Measurements from ENCODE around the gene NNT.

The NNT gene

DNA sequence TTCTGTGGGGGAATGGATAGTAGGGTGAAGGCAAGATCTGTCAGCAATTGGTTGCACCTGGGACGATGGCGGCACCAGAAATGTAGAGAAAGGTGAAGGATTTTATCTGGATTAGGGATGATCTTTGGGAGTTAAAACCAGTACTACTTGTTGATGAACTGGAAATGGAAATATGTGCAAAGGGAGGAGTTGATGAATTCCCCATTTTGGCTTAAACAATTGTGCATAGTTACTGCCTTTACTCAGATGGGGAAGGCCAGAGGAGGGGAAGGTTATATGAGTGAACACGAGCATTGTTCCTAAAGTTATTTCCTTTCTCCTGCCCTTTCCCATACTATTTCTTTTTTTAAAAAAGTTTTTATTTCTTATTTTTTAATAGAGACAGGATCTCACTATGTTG, 19.1 kb downstream of the NNT start:
- in situ Hi-C loops (cut with HindIII; ENCODE audit: low sequenced_read_pairs): no loop called here

GRCh38 chr5:43623048-43623680, 20.2 kb downstream of the NNT start:
- in situ Hi-C loops (cut with HindIII; ENCODE audit: low sequenced_read_pairs): no loop called here

DNA sequence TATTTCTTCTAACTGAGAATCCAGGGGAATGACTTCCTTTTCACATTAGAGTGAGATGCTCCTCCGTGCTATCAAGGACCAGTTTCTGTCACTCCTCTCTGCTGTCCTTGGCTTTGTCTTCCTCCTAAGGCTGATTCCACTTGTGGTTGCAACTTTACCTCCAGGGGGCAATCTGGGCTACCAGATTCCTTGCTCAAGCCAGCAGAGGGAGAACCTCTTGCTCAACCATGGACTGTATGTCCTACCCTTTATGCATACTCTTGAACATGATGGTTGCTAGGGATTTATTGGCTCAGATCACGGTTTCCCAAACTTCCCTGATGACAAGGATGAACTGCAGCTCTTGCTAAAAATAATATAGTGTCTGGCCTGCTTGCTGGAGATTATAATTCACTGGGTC, 24.0 kb downstream of the NNT start:
- in situ Hi-C loops (cut with HindIII; ENCODE audit: low sequenced_read_pairs): no loop called here

DNA sequence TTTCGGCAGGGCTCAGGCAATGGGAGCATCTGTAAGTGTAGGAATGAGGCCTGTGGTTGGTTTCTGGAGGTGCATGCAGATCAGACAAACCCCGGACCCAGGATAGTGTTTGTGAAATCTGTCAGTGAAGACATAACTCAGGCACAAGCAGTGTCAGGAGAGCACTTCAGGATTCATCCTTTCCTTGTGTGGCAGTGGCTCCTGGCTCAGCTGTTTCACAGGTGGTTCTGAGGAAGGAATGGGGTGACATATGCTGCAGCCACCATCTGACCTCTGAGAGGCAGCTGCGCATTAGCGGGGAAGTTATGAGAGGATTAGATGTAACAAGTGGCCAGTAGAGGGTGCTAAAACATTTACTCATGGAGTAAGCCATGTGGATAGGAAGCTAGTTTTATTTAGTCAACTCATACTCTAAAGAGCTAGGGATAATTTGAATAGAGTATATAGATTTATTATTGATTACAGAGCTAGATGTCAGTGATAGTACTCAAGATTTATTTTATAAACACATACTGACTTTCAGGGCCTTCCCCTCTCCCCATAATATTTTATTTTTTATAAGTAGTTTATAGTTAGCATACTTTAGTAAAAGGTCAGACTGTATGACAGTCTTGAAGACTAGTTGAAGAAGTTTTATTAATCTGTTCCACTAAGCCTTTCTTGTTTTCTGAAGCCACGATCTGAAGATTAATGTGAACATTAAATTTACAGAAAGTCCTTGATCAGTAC, 28.4 kb downstream of the NNT start:
- in situ Hi-C loops (cut with HindIII; ENCODE audit: low sequenced_read_pairs): no loop called here

DNA sequence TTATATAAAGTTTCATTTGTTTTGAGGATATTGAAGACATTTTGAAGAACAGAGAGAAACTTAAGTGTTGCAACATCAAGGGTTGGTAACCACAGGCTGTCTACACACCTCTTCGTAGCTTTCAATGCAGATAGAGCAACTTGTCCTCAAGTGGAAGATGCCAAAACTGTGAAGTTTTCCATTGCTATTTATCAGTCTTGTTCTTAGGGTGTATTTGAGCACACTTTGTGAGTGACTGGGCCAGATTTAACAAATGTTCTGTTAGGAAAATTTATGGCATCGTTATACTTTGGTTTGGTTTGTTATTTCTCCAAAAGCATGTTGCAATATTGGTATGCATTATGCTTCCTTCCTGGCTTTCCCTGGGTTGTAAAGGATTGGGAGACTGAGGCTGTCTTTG, 31.6 kb downstream of the NNT start:
- in situ Hi-C loops (cut with HindIII; ENCODE audit: low sequenced_read_pairs): no loop called here

DNA sequence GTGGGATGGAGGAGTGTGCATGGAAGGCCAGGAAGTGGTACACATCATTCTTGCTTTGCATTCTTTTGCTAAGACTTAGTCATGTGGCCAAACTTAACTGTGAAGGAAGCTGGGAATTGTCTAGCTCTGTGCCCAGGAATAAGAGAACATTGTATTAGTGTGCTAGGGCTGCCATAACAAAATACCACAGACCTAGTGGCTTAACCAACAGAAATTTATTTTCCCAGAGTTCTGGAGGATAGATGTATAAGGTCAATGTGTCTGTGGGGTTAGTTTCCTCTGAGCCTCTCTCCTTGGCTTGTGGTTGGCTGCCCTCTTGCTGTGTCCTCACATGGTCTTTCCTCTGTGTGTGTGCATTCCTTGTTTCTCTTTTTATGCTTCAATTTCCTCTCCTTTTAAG, 32.4 kb downstream of the NNT start:
- in situ Hi-C loops (cut with HindIII; ENCODE audit: low sequenced_read_pairs): no loop called here

DNA sequence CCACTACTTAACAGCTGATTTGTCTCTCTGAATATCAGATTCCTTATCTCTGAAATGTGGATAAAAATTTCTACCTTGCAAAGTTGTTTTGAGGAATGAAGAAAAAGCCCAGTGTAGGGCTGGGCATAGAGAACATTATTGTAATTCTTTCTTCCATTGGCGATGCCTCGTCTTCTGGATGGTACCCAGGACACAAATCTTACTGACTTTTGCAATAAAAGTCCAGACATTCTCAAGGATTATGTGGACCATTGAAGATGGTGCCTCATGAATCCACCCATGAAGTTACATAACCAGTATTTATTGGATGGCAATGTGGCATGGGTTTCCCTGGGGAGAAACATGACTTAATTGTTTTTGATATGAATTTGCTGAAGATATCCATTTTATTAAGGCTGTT, 33.1 kb downstream of the NNT start:
- in situ Hi-C loops (cut with HindIII; ENCODE audit: low sequenced_read_pairs): no loop called here

DNA sequence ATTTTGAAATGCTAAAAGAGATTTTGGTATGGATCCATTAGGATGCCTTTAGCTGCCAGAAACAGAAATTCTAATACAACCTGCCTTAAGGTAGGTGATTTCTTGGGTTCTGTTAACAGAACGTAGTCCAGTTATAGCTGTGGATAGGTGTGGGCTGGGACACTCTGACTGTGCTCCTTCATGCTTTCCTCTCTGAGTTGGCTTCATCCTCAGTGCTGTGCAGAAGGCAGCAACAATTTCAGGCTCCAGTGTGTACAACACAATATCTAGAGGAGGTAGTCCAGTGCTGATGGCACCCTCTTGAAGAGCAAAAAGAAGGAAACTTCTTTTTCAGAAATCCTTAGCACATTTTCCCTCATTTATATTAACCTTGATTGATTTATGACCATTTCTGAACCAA, 34.4 kb downstream of the NNT start:
- in situ Hi-C loops (cut with HindIII; ENCODE audit: low sequenced_read_pairs): no loop called here

GRCh38 chr5:43638107-43638506, 35.1 kb downstream of the NNT start:
- in situ Hi-C loops (cut with HindIII; ENCODE audit: low sequenced_read_pairs): no loop called here

- in situ Hi-C loops (cut with HindIII; ENCODE audit: low sequenced_read_pairs): no loop called here
These were observed 35.6 kb downstream of the NNT start for GRCh38 chr5:43638546-43638945.

DNA sequence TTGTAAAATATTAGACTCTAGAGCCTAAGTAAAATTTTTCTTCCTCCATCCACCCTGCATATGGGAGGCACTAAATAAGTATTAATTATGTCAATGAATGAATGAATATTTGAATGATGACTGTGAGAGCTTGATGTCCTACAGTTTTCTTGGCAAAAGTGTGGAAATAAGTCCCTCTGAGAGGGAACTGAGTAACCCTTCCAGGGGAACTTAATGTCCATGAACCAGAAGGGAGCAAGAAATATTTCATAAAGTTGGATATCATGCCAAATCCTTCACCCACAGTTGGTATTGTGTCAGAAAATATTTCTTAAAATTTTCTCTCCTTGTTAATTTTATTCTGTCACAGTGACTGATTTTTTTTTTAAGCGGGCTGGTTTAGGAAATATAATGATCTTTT, 36.6 kb downstream of the NNT start:
- in situ Hi-C loops (cut with HindIII; ENCODE audit: low sequenced_read_pairs): no loop called here

DNA sequence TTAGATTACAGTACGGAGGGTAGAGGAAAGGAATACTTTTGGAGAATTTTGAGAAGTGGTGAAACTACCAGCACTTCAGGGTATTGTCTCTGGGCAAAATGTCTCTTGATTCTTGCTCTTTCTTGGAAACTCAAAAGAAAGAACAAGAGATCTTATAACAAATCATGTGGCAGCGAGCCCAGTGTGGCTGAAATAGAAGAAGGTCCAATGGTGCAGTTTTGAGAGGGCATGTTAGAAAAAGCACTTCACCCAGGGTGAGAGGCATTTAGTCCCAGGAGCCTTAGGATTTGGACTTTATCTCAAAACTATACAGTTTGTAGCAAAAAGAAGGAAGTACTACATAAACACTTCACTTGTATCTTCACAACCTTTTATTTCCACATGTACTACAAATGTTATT, 39.4 kb downstream of the NNT start:
- in situ Hi-C loops (cut with HindIII; ENCODE audit: low sequenced_read_pairs): no loop called here

DNA sequence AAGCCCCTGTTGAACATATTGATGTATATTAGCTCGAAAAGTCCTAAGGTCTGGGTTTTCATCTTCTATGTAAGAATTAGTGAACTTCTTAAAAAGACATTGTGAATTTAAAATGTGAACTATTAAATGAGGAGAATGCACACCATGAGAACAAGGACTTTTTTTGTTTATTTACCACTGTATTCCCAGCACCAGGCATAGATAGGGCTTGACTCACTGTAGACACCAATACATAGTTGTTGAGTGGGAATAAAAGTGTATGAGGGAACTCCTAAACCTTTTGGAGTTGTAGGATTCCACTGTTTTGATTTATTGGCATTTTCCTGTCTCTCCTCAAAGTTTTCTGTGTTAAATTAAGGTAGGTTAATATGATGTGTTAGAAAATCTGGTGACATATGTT, 40.3 kb downstream of the NNT start:
- in situ Hi-C loops (cut with HindIII; ENCODE audit: low sequenced_read_pairs): no loop called here

DNA sequence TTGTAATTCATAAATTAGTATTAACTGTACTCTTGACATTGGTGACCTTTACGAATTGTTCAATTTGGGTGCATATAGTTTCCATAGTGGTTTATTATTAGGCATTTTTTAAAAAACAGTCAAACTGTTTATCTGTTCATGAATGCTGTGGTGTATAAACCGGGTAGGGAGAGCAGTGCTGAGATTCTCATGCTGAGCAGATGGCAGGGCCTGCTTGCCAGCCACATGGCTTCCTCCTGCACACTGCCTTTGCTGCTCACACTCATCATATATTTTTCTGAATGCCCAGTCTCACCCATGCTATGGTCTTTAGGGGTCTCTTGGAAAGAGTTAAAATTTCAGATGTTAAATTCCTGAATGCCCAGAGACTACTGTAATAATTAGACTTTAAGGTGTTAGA, 40.8 kb downstream of the NNT start:
- in situ Hi-C loops (cut with HindIII; ENCODE audit: low sequenced_read_pairs): no loop called here

GRCh38 chr5:43646992-43647391, 44.0 kb downstream of the NNT start:
- in situ Hi-C loops (cut with HindIII; ENCODE audit: low sequenced_read_pairs): no loop called here

DNA sequence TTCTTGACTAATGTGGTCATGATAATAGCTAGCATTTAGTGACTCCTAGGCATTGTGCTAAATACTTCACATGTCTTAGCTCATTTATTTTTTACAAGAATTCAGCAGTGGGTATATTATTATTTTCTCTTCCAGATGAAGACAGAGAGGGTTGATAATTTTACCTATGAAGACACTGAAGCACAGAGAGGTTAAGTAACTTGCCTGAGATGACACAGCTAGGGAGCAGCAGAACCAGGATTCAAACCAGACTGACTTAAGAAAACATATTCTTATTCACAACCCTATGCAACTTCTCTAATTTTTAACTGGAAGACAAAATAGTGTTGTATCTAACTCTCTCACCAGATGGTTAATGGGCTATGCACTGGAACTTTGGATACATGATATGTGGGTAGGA, 44.8 kb downstream of the NNT start:
- in situ Hi-C loops (cut with HindIII; ENCODE audit: low sequenced_read_pairs): no loop called here

DNA sequence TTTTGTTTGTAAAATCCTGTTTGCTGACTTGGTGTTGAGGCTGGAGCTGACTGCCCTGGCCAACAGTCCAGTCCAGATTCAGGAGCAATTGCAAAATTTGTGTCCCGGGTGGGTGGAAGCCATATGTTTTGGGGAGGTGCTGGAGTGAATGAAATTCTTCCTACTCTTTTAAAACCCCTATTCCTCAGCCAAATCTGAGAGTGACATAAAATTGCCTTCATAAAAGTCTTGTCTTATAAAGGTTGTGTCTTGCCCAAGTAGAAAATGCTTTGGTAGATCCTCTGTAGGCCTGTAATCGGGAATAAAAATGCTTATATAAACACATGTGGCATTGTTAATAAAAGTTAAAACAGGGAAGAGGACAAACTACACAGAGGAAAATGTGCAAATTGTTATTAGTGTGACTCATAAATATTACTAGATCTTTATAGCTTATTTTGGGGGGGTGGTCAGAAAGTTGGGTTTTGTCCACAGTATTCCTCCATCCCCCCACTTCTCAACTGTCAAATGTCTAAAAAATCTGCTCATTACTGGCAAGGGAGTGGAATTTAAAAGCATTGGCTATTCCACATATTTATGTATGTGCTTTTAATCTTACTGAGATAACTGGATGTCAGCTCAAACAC, 45.6 kb downstream of the NNT start:
- in situ Hi-C loops (cut with HindIII; ENCODE audit: low sequenced_read_pairs): no loop called here

- in situ Hi-C loops (cut with HindIII; ENCODE audit: low sequenced_read_pairs): no loop called here
These were observed 46.3 kb downstream of the NNT start for GRCh38 chr5:43649256-43649655.

DNA sequence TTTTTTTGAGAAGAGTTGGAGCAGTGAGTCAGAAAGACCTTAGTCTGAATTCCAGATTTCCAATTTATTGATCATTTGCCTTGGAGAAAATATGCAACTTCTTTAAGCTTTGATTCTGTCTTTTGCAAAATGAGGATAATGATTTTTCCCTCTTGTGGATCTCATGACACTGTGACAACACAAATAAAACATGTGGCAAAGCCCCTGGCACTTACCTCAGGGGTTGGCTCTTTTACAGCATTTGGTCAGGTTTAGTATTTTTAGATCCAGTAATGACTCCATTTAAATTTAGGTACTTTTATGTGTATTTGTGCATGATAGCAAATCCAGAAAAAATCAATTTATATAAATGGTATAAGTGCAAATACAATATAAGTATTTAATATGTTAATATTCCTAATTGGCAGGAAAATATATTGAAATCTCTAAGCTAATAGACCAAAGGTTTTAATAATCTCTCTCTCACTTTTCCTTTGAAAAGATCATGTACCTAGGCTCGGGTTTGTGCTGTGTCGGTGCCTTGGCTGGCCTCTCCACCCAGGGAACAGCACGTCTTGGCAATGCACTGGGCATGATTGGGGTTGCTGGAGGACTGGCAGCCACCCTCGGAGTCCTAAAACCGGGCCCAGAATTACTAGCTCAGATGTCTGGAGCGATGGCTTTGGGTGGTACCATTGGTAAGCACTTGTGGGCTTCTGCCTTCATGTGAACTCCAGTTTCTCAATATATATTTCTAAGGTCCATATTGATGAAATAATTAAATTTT, 49.7 kb downstream of the NNT start:
- in situ Hi-C loops (cut with HindIII; ENCODE audit: low sequenced_read_pairs): no loop called here

DNA sequence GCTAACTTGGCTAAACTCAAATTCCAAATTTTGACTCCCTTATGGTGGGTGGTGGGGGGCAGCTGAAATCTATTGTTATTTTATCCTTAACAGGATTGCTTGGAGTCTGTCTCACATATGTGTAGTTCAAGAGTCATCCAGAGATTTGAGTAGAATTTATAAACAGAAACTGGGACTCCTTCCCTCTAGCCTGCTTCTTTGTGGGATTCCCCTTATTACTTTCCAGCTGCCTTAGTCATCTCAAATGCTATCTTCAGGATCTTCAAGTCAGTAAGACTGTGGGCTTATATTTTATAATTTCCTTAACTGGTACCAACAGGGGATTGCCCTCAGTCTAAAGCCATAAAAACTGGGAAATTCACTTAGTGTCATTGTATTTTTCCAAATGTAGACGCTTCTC, 55.5 kb downstream of the NNT start:
- in situ Hi-C loops (cut with HindIII; ENCODE audit: low sequenced_read_pairs): no loop called here

GRCh38 chr5:43659075-43659474, 56.1 kb downstream of the NNT start:
- in situ Hi-C loops (cut with HindIII; ENCODE audit: low sequenced_read_pairs): no loop called here

DNA sequence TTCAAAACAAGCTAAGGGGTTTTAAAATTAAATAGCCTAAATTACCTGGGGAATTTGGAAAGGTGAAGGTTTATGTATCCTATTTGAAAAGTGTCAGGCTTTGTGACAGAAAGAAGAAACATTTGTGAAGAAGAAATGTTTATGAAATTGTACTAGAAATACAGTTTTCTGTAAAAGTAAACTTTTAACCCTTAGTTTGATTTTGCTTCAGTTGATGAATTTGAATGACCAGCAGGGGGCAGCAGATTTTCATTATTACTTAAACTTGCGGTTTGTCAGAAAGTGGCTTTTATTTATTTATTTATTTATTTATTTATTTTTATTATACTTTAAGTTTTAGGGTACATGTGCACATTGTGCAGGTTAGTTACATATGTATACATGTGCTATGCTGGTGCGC, 58.1 kb downstream of the NNT start:
- in situ Hi-C loops (cut with HindIII; ENCODE audit: low sequenced_read_pairs): no loop called here

Data from endothelial cell of hepatic sinusoid (primary cell).